ENCODE data around the gene S100P.
A peak's percentile ranks its signal among the peaks of the same experiment; 100 is the strongest.
"Not testable (repeated sequence)": the region's sequence is repeated elsewhere in the genome, so short reads cannot be mapped to it uniquely, and the experiment has no call there.

The S100P gene

DNA sequence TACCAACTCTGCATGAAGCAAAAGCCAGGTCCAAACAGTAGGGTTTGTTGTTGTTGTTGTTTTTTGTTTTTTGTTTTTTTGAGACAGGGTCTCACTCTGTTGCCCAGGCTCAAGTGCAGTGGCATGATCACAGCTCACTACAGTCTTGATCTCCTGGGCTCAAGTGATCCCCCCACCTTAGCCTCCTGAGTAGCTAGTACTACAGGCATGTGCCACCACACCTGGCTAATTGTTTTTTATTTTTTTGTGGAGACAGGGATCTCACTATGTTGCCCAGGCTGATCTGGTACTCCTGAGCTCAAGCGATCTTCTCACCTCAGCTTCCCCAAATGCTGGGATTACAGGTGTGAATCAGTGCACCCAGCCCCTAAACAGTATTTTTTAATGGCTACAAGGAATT, 6.2 kb downstream of the S100P start:
- DNase-seq = no peak

DNA sequence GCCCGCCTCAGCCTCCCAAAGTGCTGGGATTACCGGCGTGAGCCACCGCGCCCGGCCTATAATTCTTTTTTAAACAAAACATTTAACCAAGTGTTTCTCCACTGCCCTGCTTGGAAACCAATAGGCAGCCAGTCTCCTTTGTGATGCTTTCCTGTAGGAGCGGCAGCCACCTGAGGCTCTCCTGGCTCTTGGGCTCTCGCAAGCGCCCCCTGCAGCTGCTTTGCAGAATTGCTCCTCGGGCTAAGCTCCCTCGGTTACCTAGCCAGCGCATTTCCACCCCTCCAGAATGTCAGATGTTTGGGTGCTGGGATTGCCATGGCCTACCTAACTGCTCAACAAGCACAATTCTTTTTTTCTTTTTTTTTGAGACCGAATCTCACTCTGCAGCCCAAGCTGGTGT, 7.7 kb downstream of the S100P start:
- no peak for DNase-seq

DNA sequence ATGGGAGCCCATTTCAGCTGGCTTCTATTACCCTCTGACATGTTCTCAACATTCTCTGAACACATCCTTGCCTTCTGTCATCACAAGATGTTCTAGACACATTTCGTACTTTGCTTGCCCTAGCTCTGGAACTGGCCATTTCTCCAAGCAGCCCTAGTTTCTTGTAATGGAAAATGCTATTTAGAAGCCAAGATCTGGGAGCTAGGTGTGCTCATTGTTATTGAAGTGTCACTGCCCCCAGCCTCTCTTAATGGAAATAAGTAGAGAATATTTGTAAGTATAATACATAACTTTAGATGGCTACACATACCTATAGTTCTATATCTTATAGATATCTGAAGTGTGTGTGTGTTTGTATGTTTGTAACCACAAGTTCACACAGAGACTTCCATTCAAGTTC, 9.1 kb downstream of the S100P start:
- DNase-seq = no peak

- no peak for DNase-seq
Measured at GRCh38 chr4:6703786-6704185, 10.1 kb downstream of the S100P start.

DNA sequence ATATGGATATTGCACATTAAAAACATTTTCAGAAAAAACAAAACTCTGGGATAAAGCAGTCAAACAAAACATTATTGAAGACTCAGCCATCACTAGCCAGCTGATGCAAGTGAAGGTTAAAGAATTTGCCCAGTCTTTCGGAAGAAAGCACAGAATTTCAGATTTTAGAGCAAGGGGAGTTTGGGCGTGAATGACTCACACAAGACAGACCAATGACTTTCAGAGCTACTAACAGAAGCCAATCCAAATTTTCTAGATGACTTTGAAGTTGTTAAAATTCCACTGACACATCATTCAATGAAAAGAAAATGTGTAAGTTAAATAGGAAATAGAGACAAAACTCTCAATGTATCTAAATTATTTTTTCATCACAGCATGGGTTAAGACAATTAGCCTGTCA, 12.0 kb downstream of the S100P start:
- DNase-seq = no peak

DNA sequence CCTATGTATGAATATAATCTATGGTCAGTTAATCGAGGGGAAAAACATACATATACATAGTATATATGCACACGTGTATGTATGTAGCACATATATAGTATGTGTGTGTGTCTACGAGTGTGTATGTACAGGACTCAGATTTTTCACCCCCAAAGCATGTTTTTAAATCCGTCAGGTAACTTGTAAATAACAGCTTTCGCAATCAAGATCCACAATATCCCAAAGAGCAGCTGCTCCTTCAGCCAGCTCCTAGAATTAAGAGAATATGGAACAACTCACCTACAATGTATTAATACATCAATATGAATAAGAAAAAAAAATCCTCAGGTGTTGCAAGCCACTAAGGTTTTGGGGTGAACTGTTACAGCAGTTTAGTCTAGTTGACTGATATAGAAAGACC, 12.5 kb downstream of the S100P start:
- DNase-seq = no peak

DNA sequence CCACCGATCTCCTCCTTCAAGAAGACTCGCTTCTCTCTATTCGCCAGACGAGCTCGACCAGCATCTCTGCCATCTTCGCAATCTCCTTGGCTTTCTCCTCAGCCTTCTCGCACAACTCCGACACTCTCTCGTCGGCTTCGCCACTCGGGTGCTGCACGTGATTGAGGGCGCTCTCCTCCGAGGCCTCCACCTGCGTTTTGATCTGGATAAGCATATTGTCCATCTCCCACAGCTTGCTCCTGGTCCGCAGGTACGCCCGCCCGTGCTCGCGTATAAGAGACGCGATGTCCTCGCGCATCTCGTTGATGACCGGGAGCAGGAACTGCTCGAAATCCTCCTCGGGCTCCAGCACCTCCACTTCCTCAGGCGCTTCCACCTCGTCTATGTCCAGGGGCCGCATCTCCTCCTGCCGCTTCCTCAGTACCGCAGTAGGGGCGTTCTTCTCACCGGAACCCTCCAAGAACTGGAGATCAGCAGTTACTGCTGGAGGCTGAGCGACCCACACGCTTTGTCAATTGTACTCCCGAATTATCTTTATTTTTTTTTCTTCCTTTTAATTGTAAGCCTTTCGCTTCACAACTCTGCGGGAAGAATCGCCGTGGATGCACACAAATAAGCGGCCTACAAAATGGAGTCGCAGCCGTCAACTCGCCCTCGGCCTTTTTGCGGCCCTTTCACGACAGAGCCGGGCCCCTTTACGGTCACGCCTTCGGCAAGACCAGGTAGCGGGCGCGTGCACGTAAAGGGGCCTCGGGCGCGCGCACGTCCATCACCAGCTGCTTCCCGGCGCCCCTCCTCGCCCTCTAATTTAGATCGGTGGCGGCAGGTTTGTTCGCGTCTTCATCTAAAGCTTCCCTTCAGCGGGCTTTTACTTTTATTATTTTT, 15.8 kb downstream of the S100P start, which contains the start of gene MRFAP1L1:
Gene MRFAP1L1 (minus strand): TSS at position 636 of the 885 bp plus-strand sequence. CDS start 236 bp downstream, at position 400.
- peak; percentile 98 for DNase-seq

- DNase-seq = no peak
Measured at GRCh38 chr4:6710282-6710681, 16.6 kb downstream of the S100P start.

- no peak for DNase-seq
Measured at GRCh38 chr4:6710996-6711395, 17.3 kb downstream of the S100P start.

- DNase-seq = no peak
Measured at GRCh38 chr4:6714954-6715353, 21.3 kb downstream of the S100P start.

DNA sequence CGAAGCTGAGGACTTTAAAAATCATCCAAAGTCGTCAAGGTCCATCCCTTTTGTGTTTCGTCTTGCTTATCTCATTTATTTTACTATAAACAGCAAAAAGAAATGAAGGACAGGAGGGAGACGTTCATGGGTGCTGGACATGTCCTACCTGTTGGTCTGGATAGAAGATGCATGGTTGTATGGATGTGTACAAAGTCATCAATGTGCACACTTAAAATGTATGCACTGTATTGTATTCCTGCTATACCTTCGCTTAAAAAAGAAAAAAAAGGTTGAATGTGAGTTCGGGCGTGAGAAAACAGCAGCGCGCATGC, 22.0 kb downstream of the S100P start:
- no peak for DNase-seq

DNA sequence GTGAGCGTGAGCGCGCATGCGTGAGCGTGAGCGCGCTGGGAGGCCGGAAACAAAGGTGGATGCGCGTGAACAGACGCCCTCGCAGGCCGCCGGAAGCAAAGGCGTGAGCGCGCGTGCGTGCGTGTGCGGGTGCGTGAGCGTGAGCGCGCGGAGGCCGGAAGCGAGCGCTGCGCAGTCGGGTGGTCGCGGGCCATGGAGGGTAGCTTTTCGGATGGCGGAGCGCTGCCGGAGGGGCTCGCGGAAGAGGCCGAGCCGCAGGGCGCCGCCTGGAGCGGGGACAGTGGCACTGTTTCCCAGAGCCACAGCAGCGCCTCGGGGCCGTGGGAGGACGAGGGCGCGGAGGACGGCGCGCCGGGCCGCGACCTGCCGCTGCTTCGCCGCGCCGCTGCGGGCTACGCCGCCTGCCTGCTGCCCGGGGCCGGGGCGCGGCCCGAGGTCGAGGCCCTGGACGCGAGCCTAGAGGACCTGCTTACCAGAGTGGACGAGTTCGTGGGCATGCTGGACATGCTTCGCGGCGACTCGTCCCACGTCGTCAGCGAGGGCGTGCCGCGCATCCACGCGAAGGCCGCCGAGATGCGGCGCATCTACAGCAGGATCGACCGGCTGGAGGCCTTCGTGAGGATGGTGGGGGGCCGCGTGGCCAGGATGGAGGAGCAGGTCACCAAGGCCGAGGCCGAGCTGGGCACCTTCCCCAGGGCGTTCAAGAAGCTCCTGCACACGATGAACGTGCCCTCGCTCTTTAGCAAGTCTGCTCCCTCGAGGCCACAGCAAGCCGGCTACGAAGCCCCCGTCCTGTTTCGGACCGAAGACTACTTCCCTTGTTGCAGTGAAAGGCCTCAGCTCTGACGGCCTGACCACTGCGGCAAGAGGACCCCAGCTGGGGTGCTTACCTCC, 22.6 kb downstream of the S100P start, which contains the start of gene BLOC1S4:
Gene BLOC1S4 (plus strand): TSS at position 157 of the 894 bp plus-strand sequence. CDS start 36 bp downstream, at position 193.
- DNase-seq = peak; percentile 87

- DNase-seq = peak; percentile 46
Measured at GRCh38 chr4:6716958-6717655, 23.4 kb downstream of the S100P start.

GRCh38 chr4:6718932-6719610, 25.4 kb downstream of the S100P start:
- no peak for DNase-seq

GRCh38 chr4:6719611-6720179, 26.0 kb downstream of the S100P start:
- DNase-seq = no peak

DNA sequence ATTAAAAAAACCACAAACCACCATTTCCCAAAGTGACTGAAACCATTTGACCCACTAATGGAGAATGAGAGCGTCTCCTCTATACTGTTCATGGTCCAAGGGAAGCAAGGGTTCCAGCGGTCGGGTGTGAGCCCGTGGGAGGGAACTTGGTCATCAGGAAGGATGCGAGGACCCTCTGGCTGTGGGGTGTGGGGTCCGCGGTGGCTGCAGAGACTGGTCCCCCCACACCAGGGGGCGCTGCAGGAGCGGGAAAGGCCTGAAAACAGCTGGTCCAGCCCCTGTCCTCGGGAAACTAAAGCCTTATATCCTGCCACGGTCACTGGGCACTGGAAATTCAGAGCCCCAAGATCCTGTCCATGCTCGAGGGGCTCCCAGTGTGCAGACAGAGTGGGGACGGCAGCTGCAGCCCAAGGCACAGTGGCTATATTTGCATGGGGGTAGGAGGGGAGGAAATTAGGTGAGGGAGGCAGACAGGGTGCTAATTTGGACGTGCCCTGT, 26.6 kb downstream of the S100P start:
- DNase-seq = peak; percentile 88

DNA sequence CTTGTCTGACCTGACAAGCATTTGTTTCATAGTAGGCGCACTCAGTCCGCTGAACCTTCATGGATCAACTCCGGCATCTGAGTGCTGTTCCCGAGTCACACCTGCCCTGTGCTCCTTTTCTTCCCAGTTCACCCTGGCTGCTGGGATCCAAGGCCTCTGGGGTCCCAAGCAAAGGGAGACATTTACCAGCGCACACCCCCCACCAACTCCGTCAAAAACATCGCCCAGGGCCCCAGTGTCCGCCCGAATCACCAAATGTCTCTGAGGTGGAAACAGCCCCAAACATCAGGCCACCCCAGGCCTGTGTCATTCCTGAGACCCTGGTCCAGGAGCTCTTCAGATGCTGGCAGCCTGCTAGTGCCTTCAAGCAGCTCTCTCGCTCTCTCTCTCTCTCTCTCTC, 27.4 kb downstream of the S100P start:
- DNase-seq = no peak

GRCh38 chr4:6722891-6723290, 29.2 kb downstream of the S100P start:
- peak; percentile 49 for DNase-seq

DNA sequence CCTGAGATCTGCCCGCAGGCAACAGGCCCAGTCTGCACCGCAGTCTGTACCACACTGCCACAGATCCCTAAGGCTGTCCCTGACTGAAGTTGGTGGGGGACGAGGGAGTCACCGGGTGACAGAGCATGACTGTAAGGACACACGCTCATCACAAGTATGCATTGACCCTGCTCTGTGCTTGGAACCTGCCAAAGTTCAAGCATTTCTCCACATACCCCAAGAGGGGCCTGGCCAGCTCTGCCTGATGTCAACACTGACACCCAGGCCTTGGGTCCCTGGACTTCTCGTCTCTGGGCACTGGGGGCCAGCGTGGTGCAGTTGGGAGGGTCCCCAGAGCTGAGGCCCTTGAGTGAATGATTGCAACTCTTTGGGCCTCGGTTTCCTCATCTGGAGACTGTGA, 30.2 kb downstream of the S100P start:
- peak; percentile 44 for DNase-seq

GRCh38 chr4:6724421-6725111, 30.9 kb downstream of the S100P start:
- DNase-seq = peak; percentile 66

DNA sequence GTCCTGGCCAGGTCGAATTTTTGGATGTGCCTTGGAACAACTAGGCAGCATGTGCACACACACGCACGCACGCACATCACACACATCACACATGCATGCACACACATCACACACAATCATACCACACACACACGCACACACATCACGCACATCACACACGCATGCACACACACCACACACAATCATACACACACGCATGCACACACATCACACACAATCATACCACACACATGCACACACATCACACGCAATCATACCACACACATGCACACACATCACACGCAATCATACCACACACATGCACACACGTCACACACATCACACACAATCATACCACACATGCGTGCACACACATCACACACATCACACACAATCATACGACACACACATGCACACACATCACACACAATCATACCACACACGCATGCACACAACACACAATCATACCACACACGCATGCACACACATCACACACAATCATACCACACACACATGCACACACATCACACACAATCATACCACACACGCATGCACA, 31.8 kb downstream of the S100P start:
- DNase-seq = not testable (repeated sequence)
